Stimulated activated CD8-positive, alpha-beta memory T cell treated with anti-CD3 and anti-CD28 coated beads, Interleukin-7, amount 100 ng/mL, for 1 hour (primary cell): ENCODE measurements around the gene LIPC.

Experiments used
- DNase-seq, 2 donors: peaks; one replicate each; pipeline ENCODE4 v3.0.0-alpha.2; 2020; ENCODE audit warnings: low read depth in 2 of 2

Gene LIPC

GRCh38 chr15:58457466-58457965 is 25.7 kb downstream of the LIPC start:
- no peak for DNase-seq

- DNase-seq = no peak
Observed at GRCh38 chr15:58458076-58458475, 26.3 kb downstream of the LIPC start.

- no peak for DNase-seq
Observed at GRCh38 chr15:58459045-58459444, 27.3 kb downstream of the LIPC start.

- no peak for DNase-seq
Observed at GRCh38 chr15:58459560-58459959, 27.8 kb downstream of the LIPC start.

- no peak for DNase-seq
Observed at GRCh38 chr15:58460116-58460790, 28.5 kb downstream of the LIPC start.

- DNase-seq = no peak
Observed at GRCh38 chr15:58460872-58461271, 29.1 kb downstream of the LIPC start.

GRCh38 chr15:58462547-58462946 is 30.8 kb downstream of the LIPC start:
- DNase-seq = no peak

- DNase-seq = no peak
Observed at GRCh38 chr15:58462973-58463663, 31.3 kb downstream of the LIPC start.

GRCh38 chr15:58463815-58464650 is 32.2 kb downstream of the LIPC start:
- no peak for DNase-seq

GRCh38 chr15:58465070-58465469 is 33.3 kb downstream of the LIPC start:
- DNase-seq = no peak

- no peak for DNase-seq
Observed at GRCh38 chr15:58465866-58466517, 34.2 kb downstream of the LIPC start.

- no peak for DNase-seq
Observed at GRCh38 chr15:58466566-58466965, 34.8 kb downstream of the LIPC start.

- DNase-seq = no peak
Observed at GRCh38 chr15:58467121-58467721, 35.4 kb downstream of the LIPC start.

GRCh38 chr15:58467722-58468423 is 36.1 kb downstream of the LIPC start:
- DNase-seq = no peak

GRCh38 chr15:58469432-58470353 is 37.9 kb downstream of the LIPC start:
- no peak for DNase-seq

- DNase-seq = no peak
Observed at GRCh38 chr15:58471348-58471747, 39.6 kb downstream of the LIPC start.

- DNase-seq = no peak
Observed at GRCh38 chr15:58472221-58472620, 40.4 kb downstream of the LIPC start.

- peak in 1 of 2 donors; percentile 17 for DNase-seq
Observed at GRCh38 chr15:58472821-58473581, 41.2 kb downstream of the LIPC start.

GRCh38 chr15:58473724-58474123 is 41.9 kb downstream of the LIPC start:
- DNase-seq = no peak
